ENCODE measurements around the gene TRDN.

DNA sequence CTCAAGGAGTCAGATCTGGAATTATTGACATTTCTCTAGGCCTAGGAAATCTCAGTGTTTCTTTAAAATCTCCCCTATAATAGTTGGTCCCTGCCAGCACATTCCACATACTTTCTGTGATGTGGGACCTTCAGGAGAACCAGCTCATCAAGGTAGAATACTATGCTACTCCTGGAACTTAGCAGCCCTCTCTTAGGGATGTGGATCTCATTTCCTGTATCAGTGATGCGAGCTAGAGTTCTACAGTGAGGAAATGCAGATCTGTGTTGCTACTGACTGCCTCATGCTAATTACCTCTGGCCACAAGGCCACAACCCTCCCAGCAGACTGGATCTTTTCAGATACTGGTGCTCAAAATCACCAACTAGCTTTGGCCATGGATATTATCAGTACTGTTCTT lies 446.9 kb downstream of the TRDN start:
- TF ChIP-seq, protein P1, sequence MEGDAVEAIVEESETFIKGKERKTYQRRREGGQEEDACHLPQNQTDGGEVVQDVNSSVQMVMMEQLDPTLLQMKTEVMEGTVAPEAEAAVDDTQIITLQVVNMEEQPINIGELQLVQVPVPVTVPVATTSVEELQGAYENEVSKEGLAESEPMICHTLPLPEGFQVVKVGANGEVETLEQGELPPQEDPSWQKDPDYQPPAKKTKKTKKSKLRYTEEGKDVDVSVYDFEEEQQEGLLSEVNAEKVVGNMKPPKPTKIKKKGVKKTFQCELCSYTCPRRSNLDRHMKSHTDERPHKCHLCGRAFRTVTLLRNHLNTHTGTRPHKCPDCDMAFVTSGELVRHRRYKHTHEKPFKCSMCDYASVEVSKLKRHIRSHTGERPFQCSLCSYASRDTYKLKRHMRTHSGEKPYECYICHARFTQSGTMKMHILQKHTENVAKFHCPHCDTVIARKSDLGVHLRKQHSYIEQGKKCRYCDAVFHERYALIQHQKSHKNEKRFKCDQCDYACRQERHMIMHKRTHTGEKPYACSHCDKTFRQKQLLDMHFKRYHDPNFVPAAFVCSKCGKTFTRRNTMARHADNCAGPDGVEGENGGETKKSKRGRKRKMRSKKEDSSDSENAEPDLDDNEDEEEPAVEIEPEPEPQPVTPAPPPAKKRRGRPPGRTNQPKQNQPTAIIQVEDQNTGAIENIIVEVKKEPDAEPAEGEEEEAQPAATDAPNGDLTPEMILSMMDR (IDR thresholded peaks at IDR 0.05; ENCODE audit: borderline replicate concordance, extremely low read depth, low read length, poor library complexity, severe bottlenecking), result no peak
- TF ChIP-seq EZH2 (IDR thresholded peaks at IDR 0.05; ENCODE audit: borderline replicate concordance, low read depth, low read length, severe bottlenecking), result no peak
